Measurements from ENCODE around the gene SEMA6B.

- TF ChIP-seq CTCF (IDR thresholded peaks at IDR 0.05; ENCODE audit: low read depth, low read length, poor library complexity, severe bottlenecking) (no peak), EZH2phosphoT487 (IDR thresholded peaks at IDR 0.05; ENCODE audit: borderline replicate concordance, low read length) (no peak)
These were observed 19.2 kb upstream of the SEMA6B start for GRCh38 chr19:4578552-4579248.

All from DOHH2 (cell line).